Activated naive CD8-positive, alpha-beta T cell (primary cell): ENCODE results near the gene CPE.

Experiments
- H3K27ac Mint-ChIP-seq: one replicate; pipeline ENCODE4 v1.8.0; 2021; ENCODE audit warnings: mixed read lengths
- H3K27me3 Mint-ChIP-seq: one replicate; pipeline ENCODE4 v1.8.0; 2021; ENCODE audit warnings: mixed read lengths
- H3K36me3 Mint-ChIP-seq: one replicate; pipeline ENCODE4 v1.8.0; 2021; ENCODE audit warnings: mixed read lengths
- H3K4me1 Mint-ChIP-seq: one replicate; pipeline ENCODE4 v1.8.0; 2021; ENCODE audit warnings: low read depth, mixed read lengths
- H3K4me3 Mint-ChIP-seq: one replicate; pipeline ENCODE4 v1.8.0; 2021; ENCODE audit warnings: mild to moderate bottlenecking, mixed read lengths
- H3K9me3 Mint-ChIP-seq: one replicate; pipeline ENCODE4 v1.8.0; 2021; ENCODE audit warnings: low read depth, mixed read lengths

CPE gene

DNA sequence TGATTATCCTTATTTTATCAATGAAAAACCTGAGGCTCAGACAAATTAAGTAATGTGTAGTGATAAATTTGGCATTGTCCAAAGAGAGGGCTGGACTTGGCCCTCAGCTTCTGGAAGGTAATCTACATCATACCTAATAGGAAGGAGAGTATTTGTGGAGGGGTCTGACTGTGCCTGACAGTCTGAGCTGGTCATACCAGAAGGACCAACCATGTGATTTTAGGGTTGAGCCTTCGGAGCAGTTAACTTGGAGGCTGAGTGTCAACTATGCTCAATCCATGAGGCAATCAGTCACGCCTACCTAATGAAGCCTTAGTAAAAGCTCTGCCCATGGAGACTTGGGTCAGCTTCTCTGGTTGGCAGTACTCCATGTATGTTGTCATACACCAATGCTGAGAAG, 136.4 kb downstream of the CPE start:
- no peaks in the 10 kb centered on the region for H3K9me3 Mint-ChIP-seq
- no peak overlapping the region for H3K27ac Mint-ChIP-seq
- H3K27me3 Mint-ChIP-seq: peaks cover 8% of the 10 kb centered on the region
- no peaks in the 10 kb centered on the region for H3K36me3 Mint-ChIP-seq
- no peak overlapping the region for H3K4me3 Mint-ChIP-seq
- no peaks in the 10 kb centered on the region for H3K4me1 Mint-ChIP-seq

DNA sequence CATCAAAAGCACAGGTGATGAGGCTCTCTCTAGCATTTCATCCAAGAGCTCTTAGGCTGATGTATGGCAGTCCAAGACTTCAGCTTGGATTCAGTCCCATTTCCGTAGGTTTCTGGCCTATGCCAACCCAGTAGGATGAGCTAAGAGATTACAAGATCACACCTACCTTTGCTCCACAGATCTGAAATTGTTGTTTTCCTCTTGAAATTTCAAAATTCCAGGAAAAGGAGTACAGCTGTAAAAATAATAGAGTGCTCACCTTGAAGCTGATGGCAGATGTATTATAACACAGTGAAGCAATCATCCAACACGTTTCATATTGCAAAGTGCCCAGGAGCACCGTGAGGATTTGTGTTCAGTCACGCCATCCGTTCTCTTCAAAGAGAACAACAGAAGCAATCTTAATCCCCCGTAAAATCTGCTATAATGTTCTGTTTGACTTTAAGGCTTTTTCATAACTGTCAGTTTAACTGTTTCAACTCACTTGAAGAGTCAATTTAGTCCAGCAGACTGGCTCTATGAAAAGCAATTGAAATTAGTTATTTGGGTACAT, 137.5 kb downstream of the CPE start:
- H3K27ac Mint-ChIP-seq: no peak overlapping the region
- H3K4me1 Mint-ChIP-seq: no peaks in the 10 kb centered on the region
- no peak overlapping the region for H3K4me3 Mint-ChIP-seq
- H3K27me3 Mint-ChIP-seq: peaks cover 8% of the 10 kb centered on the region
- H3K9me3 Mint-ChIP-seq: no peaks in the 10 kb centered on the region
- no peaks in the 10 kb centered on the region for H3K36me3 Mint-ChIP-seq

- H3K27ac Mint-ChIP-seq: no peak overlapping the region
- H3K36me3 Mint-ChIP-seq: no peaks in the 10 kb centered on the region
- no peaks in the 10 kb centered on the region for H3K9me3 Mint-ChIP-seq
- H3K4me3 Mint-ChIP-seq: no peak overlapping the region
- H3K4me1 Mint-ChIP-seq: no peaks in the 10 kb centered on the region
- H3K27me3 Mint-ChIP-seq: peaks cover 7% of the 10 kb centered on the region
Measured at GRCh38 chr4:165517216-165517615, 138.4 kb downstream of the CPE start.

- Mint-ChIP-seq H3K9me3 (no peaks in the 10 kb centered on the region), H3K4me3 (no peak overlapping the region), H3K27ac (no peak overlapping the region), H3K36me3 (no peaks in the 10 kb centered on the region), H3K4me1 (no peaks in the 10 kb centered on the region), H3K27me3 (peaks cover 7% of the 10 kb centered on the region)
Measured at GRCh38 chr4:165518024-165518616, 139.3 kb downstream of the CPE start.

DNA sequence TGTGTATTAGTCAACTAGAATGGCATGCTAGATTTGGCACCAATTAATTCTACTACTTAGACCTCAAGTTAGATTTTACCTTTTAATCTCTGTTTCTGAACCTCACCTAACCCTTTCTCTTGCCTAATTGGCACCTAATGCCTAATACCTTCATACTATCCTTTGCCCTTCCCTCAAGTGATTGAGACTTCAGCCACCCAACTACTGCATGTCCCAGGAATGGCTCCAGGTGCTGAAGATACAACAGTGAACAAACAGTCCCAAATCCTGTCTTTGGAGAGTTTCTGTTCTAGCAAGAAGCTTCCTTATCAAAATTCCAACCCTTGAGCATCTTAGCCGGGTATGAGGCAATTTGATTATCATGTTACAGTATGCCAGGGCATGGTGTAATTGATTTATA, 139.9 kb downstream of the CPE start:
- Mint-ChIP-seq H3K36me3 (no peaks in the 10 kb centered on the region), H3K4me1 (no peaks in the 10 kb centered on the region), H3K9me3 (no peaks in the 10 kb centered on the region), H3K4me3 (no peak overlapping the region), H3K27ac (no peak overlapping the region), H3K27me3 (peaks cover 7% of the 10 kb centered on the region)

- Mint-ChIP-seq H3K36me3 (no peaks in the 10 kb centered on the region), H3K27me3 (peaks cover 4% of the 10 kb centered on the region), H3K4me1 (no peaks in the 10 kb centered on the region), H3K27ac (no peak overlapping the region), H3K9me3 (no peaks in the 10 kb centered on the region), H3K4me3 (no peak overlapping the region)
Measured at GRCh38 chr4:165519591-165519990, 140.8 kb downstream of the CPE start.

GRCh38 chr4:165520086-165520485, 141.3 kb downstream of the CPE start:
- peaks cover 4% of the 10 kb centered on the region for H3K27me3 Mint-ChIP-seq
- no peaks in the 10 kb centered on the region for H3K4me1 Mint-ChIP-seq
- no peak overlapping the region for H3K27ac Mint-ChIP-seq
- no peaks in the 10 kb centered on the region for H3K9me3 Mint-ChIP-seq
- no peaks in the 10 kb centered on the region for H3K36me3 Mint-ChIP-seq
- no peak overlapping the region for H3K4me3 Mint-ChIP-seq

- Mint-ChIP-seq H3K27me3 (no peaks in the 10 kb centered on the region), H3K9me3 (no peaks in the 10 kb centered on the region), H3K4me3 (no peak overlapping the region), H3K4me1 (no peaks in the 10 kb centered on the region), H3K27ac (no peak overlapping the region), H3K36me3 (no peaks in the 10 kb centered on the region)
Measured at GRCh38 chr4:165522050-165522449, 143.2 kb downstream of the CPE start.

DNA sequence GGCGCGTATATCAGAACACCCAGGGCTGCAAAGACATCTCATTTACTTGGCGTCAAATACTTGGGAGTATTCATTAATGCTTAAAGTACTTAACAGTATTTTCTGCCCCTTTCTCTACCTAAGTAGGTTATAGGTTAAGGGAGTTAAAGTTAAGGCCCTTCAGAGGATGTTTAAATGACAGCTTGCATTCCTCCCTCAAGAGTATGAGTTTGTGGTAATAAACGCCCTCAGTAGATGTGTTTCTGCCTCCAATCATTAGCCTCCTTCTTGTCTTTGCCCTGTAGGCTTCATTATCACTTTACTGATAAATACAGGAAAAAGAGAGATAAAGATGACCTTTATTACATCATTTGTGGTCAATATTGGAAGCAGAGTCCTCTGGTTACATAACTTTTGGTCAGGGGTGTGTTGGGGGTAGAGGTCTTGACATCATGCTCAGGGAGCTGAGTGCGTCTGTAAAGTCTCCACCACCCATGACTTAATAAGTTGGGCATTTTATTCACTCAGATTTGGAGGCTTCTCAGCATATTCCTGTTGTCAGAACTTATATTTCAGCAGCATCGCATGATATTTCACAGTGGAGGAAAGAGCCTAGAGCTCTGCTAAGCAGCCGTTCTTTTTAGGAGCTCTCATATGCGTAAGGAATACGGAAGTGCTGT, 145.9 kb downstream of the CPE start:
- Mint-ChIP-seq H3K4me3 (no peak overlapping the region), H3K36me3 (no peaks in the 10 kb centered on the region), H3K27ac (no peak overlapping the region), H3K4me1 (no peaks in the 10 kb centered on the region), H3K9me3 (no peaks in the 10 kb centered on the region), H3K27me3 (peaks cover 3% of the 10 kb centered on the region)

DNA sequence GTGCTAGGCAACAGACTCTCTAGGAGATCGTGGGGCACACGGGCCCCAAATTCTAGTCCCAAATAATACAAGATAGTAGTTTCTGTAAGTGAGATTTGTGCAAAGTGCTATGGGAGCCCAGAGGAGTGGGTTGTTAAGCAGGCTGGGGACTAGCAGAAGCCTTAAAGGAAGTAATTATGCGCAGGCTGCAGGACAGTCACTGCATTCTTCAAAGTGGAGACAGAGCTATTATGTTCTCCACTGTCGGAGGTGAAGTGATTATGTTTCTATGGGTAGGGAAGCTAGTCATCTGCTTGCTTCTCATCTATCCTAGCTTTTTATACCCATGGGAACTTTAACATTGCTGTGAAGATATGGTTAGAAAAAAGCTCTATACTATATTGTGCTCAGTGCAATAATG, 154.2 kb downstream of the CPE start:
- H3K4me1 Mint-ChIP-seq: no peaks in the 10 kb centered on the region
- H3K36me3 Mint-ChIP-seq: no peaks in the 10 kb centered on the region
- no peaks in the 10 kb centered on the region for H3K9me3 Mint-ChIP-seq
- H3K27me3 Mint-ChIP-seq: peaks cover 5% of the 10 kb centered on the region
- H3K4me3 Mint-ChIP-seq: no peak overlapping the region
- H3K27ac Mint-ChIP-seq: no peak overlapping the region

DNA sequence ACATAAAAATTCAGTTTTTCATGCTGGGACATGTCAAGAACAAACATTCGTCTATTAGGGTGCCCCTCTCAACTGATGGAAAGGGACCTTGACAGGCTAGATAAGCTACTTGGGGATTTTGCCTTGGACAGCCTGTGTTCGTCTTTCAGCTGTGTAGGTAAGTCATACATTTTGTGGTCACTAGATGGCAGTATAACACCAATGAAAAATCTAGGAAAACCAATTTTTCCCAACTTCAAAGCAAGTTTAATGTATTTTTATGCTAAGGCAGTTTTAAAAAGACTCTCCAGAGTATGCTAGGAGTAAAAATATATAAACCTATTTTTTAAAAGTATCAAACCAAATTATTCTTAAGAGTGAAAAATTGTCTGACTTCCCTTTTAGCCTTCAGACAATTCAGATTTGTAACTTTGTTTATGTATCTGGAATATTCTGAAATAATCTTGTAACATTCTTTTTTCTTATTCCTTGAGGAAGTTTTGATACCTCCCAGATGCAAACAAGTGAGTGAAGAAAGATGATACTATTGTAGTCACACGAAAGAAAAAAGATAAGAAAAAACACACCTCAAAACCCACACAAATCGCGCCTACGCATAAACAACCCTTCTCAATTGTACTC, 158.3 kb downstream of the CPE start:
- H3K9me3 Mint-ChIP-seq: no peaks in the 10 kb centered on the region
- no peaks in the 10 kb centered on the region for H3K4me1 Mint-ChIP-seq
- H3K27ac Mint-ChIP-seq: no peak overlapping the region
- peaks cover 3% of the 10 kb centered on the region for H3K27me3 Mint-ChIP-seq
- no peaks in the 10 kb centered on the region for H3K36me3 Mint-ChIP-seq
- H3K4me3 Mint-ChIP-seq: no peak overlapping the region

- no peaks in the 10 kb centered on the region for H3K4me1 Mint-ChIP-seq
- no peak overlapping the region for H3K4me3 Mint-ChIP-seq
- peaks cover 2% of the 10 kb centered on the region for H3K27me3 Mint-ChIP-seq
- H3K27ac Mint-ChIP-seq: no peak overlapping the region
- H3K9me3 Mint-ChIP-seq: no peaks in the 10 kb centered on the region
- H3K36me3 Mint-ChIP-seq: no peaks in the 10 kb centered on the region
Measured at GRCh38 chr4:165539801-165540200, 161.0 kb downstream of the CPE start.

- H3K4me3 Mint-ChIP-seq: no peak overlapping the region
- no peaks in the 10 kb centered on the region for H3K9me3 Mint-ChIP-seq
- H3K27ac Mint-ChIP-seq: no peak overlapping the region
- no peaks in the 10 kb centered on the region for H3K36me3 Mint-ChIP-seq
- H3K27me3 Mint-ChIP-seq: peaks cover 2% of the 10 kb centered on the region
- no peaks in the 10 kb centered on the region for H3K4me1 Mint-ChIP-seq
Measured at GRCh38 chr4:165540206-165540830, 161.5 kb downstream of the CPE start.

- H3K4me1 Mint-ChIP-seq: no peaks in the 10 kb centered on the region
- H3K27me3 Mint-ChIP-seq: peaks cover 2% of the 10 kb centered on the region
- no peaks in the 10 kb centered on the region for H3K9me3 Mint-ChIP-seq
Measured at GRCh38 chr4:165541851-165542459, 163.1 kb downstream of the CPE start.

GRCh38 chr4:165542476-165542875, 163.7 kb downstream of the CPE start:
- peaks cover 2% of the 10 kb centered on the region for H3K27me3 Mint-ChIP-seq
- no peak overlapping the region for H3K27ac Mint-ChIP-seq
- peaks cover 3% of the 10 kb centered on the region for H3K4me1 Mint-ChIP-seq
- no peaks in the 10 kb centered on the region for H3K36me3 Mint-ChIP-seq
- no peaks in the 10 kb centered on the region for H3K9me3 Mint-ChIP-seq
- no peak overlapping the region for H3K4me3 Mint-ChIP-seq

More at GRCh38 chr4:165541851-165542459, 163.1 kb downstream of the CPE start:
- H3K27ac Mint-ChIP-seq: no peak overlapping the region
- no peak overlapping the region for H3K4me3 Mint-ChIP-seq
- H3K36me3 Mint-ChIP-seq: no peaks in the 10 kb centered on the region
